GM10266 (cell line): ENCODE data around the gene RNF152.

Source experiments
- DNase-seq: peaks from one replicate; pipeline ENCODE4 v3.0.0; 2012; ENCODE audit errors: extremely low spot score
- CTCF ChIP-seq: IDR thresholded peaks from 2 replicates; pipeline ENCODE4 v1.5.1; 2012; ENCODE audit warnings: mild to moderate bottlenecking, low read depth; ENCODE audit not compliant: control insufficient read depth, insufficient read depth; ENCODE audit errors: missing control alignments

The RNF152 gene

DNA sequence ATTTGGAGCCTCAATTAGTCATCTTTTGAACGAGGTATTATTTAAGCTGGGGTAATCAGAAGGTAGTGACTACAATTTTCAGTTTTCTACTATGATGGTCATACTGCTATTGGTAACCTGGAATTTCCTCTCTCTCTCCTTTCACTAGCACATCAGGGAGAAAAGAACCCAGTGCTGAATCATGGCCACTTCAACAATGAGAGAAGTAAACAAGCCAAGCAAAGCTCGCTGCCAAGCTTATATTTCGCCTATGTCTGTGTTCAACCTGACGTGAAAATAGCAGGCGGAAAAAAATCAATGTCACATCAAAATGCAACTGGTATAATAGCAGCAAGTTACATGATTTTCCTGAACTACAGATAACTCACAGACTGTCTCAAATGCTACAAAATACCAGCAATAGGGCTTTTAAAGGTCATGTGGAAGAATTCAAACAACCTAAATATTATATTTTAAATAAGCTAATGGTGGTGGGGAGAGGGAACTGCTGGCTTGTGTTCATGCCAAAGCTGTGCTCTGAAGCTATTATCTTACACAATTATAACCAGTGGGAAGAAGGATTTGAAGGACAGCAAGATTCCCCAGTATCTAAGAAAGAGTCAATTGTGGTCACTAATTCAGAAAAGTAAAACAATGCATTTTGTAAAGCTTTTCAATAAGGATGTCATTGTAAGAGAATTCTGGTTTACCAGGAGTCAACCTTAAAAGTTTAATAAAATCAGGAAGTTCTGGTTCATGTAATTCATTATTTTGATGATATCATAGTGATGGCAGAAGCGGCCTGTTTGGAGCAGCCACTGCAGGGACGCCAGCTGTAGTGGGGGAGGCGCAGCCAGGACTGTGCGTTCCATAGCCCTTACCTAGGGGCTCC lies 38.0 kb downstream of the RNF152 start:
- no peak for DNase-seq
- no peak for TF ChIP-seq CTCF

DNA sequence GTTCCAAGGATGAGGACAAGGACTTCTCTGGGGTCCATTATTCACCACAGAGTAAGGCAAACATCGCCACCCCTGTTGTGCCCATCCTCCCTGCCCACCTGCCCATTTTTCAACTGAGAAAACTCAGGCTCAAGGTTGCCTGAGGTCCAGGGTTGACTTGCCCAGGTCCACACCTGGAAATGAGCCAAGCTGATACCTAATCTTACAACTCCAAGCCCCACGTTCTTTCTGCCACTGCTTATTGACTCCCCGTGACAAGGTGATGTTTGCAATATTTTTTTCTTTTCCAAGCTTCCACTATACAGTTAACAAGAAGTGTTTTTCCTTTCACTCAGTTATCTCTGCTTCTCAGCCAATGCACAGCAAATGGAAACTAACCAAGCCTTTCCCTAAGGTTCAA lies 39.0 kb downstream of the RNF152 start:
- no peak for TF ChIP-seq CTCF
- DNase-seq: no peak

GRCh38 chr18:61852496-61852895 lies 40.3 kb downstream of the RNF152 start:
- DNase-seq: no peak

DNA sequence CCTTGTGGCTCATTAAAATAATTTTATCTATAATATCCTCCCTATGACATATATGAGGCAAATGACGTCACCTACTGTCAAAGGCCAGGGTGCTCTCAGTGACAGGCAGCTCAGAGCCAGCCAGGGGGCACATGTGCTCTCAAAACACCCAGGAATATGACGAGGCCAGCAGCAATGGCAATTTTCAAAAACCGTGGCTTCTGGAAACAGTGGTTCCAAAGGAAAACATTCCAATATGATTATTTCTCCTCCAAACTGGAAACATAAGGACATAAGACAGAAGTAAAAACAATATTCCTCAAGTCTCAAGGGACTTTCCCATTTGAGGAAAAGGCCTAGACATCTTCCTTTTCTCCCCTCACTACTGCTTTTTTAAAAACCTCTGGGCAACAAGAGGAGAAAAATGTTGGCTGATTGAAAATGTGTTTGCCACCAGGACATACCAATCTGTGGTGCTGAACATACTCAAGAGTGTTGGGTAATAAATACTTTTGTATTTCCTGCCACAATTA lies 40.8 kb downstream of the RNF152 start:
- TF ChIP-seq CTCF: no peak
- no peak for DNase-seq

More at GRCh38 chr18:61852496-61852895, 40.3 kb downstream of the RNF152 start:
- no peak for TF ChIP-seq CTCF

DNA sequence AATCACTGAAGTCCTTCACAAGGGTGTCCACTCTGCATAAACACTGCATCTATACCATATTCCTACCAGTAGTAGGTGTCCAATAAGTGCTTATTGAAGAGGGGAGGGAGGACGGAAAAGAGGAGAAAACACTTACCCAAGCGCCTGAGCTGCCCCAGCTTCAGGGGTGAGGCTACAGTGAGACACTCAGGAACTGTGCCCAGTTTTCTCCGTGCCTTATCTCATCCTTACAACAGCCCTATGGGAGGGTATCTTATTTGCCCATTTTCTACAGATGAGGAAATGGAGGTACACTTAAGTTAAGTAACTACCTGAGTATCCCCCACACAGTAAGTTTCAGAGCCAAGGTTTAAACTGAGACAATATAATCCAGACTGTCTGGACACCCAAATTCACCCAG lies 41.5 kb downstream of the RNF152 start:
- no peak for TF ChIP-seq CTCF
- no peak for DNase-seq

DNA sequence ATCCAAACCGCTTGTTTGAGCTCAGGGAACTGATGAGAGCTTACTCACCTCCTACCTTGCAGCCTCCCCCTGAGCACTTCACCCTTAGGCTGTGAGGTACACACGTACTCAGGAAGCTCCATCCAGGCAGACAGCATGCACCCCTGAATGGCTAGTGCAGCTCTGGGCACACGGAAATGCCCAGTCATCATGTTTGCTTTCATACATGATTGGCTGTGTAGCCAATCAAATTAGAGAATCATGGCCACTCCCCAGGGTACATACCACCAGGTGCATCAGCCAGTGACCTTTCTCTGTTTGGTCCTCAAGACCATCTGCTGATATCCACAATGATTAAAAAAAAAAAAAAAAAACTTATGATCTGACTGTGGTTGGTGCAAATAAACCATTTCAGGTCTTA lies 42.1 kb downstream of the RNF152 start:
- TF ChIP-seq CTCF: no peak

DNA sequence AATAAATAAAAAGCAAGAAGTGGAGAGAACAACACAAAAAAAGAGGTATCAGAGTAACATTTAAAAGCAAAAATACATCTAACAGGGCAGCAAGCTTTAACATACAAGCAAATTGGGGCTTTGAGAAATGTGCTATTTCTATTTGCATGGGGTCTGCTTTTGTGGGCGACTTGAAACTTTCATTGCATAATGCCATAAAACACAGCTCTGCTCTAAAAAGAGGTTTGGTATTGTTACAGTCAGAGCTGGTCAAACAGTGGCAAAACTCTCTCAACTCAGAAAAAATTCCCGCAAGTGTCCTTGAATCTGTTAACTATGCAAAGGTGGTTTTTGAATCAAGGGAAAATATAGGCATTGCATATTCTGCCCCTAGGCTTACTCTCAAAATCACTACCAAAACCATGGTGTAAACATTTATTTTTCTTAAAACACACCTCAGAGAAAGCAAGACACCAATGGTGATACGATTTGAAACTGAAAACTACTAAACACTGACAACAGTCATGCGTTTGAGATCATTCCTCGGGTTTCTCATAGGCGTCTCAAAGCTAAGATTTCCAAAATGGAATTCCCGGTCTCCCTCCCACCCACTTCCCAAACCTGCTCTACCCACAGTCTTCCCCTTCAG lies 45.5 kb downstream of the RNF152 start:
- TF ChIP-seq CTCF: no peak
- DNase-seq: no peak

More for the DNA sequence above, 42.1 kb downstream of the RNF152 start:
- no peak for DNase-seq
